ENCODE measurements around the gene VSIG10. TPM values are rescaled to one million over a fixed set of nuclear protein-coding genes. Genes with fewer than 3 reads are reported as not detected.

Gene VSIG10
- total RNA-seq, 1 experiment from 2014 or later: 56.2 TPM

GRCh38 chr12:118120579-118121363 is 17.0 kb upstream of the VSIG10 start:
- Histone ChIP-seq H3K9me3 (ENCODE audit: control insufficient read depth, insufficient read depth, low read depth, low read length) (no peaks in the 10 kb centered on the region), H3K36me3 (ENCODE audit: control insufficient read depth, insufficient read depth, low read length) (no peaks in the 10 kb centered on the region), H3K27me3 (ENCODE audit: control insufficient read depth, insufficient read depth, low read length) (no peaks in the 10 kb centered on the region), H3K27ac (ENCODE audit: low read length) (peak overlapping the region; percentile 50; the same call in 1 of the 2 replicates), H3K4me1 (ENCODE audit: control insufficient read depth, insufficient read depth, low read length) (no peaks in the 10 kb centered on the region; the same call in 1 of the 2 replicates), H3K4me3 (ENCODE audit: low read depth in 2 of 2, low read length in 2 of 2) (no peak overlapping the region)
- TF ChIP-seq CTCF (IDR thresholded peaks at IDR 0.05) (peak; percentile 90), POLR2AphosphoS5 (IDR thresholded peaks at IDR 0.05; ENCODE audit: low read depth, low read length) (no peak)
- DNase-seq (ENCODE audit: low read depth, low spot score) (no peak), ATAC-seq (peak; percentile 90)
- ChIA-PET CTCF (interaction anchor here (0.6 to 1.8 kb wide), 5 partner anchors 44 to 376 kb away, joined by 3 to 11 read pairs (median 3); partner anchors contain the start of gene SUDS3), POLR2A (interaction anchor here (0.5 kb wide), 1 partner anchor 59 kb away, joined by 3 read pairs; no protein-coding TSS in a partner anchor)
- in situ Hi-C loops (cut with HindIII; ENCODE audit: low pct_unique_long_range_greater_than_20kb, low sequenced_read_pairs): no loop called here
- no TSS peak for BruUV-seq (replicated peaks)
- intact Hi-C loops (cut with micrococcal nuclease; ENCODE audit: unreplicated experiment): loop anchor here (1.0 kb wide), 1 partner anchor 256 kb away; the partner anchor contains the start of gene SUDS3

GRCh38 chr12:118119449-118119879 is 15.7 kb upstream of the VSIG10 start:
- intact Hi-C loops (cut with micrococcal nuclease; ENCODE audit: unreplicated experiment) (no loop called here), in situ Hi-C loops (cut with HindIII; ENCODE audit: low pct_unique_long_range_greater_than_20kb, low sequenced_read_pairs) (no loop called here)
- H3K4me3 ChIP-seq (ENCODE audit: low read depth in 2 of 2, low read length in 2 of 2): no peak overlapping the region
- no peak for TF ChIP-seq POLR2AphosphoS5 (IDR thresholded peaks at IDR 0.05; ENCODE audit: low read depth, low read length)
- H3K9me3 ChIP-seq (ENCODE audit: control insufficient read depth, insufficient read depth, low read depth, low read length): no peaks in the 10 kb centered on the region
- H3K36me3 ChIP-seq (ENCODE audit: control insufficient read depth, insufficient read depth, low read length): no peaks in the 10 kb centered on the region
- no peaks in the 10 kb centered on the region; the same call in 1 of the 2 replicates for H3K4me1 ChIP-seq (ENCODE audit: control insufficient read depth, insufficient read depth, low read length)
- ATAC-seq (no peak), DNase-seq (ENCODE audit: low read depth, low spot score) (no peak)
- no peak overlapping the region for H3K27ac ChIP-seq (ENCODE audit: low read length)
- ChIA-PET POLR2A (no interaction called here), CTCF (no interaction called here)
- no TSS peak for BruUV-seq (replicated peaks)
- H3K27me3 ChIP-seq (ENCODE audit: control insufficient read depth, insufficient read depth, low read length): no peaks in the 10 kb centered on the region

- POLR2A ChIA-PET: no interaction called here
- DNase-seq (ENCODE audit: low read depth, low spot score) (no peak), ATAC-seq (no peak)
- TF ChIP-seq SIN3A (IDR thresholded peaks at IDR 0.05; ENCODE audit: borderline replicate concordance, insufficient read depth, low read depth, low read length) (no peak), REST (IDR thresholded peaks at IDR 0.05; ENCODE audit: insufficient read depth in 1 of 2, low read depth in 2 of 2, low read length in 1 of 2) (peak; percentile 24 to 64; a peak in 2 of 4 replicates), CTCF (IDR thresholded peaks at IDR 0.05) (no peak)
- H3K4me1 ChIP-seq (ENCODE audit: control insufficient read depth, insufficient read depth, low read length): no peaks in the 10 kb centered on the region
- H3K27me3 ChIP-seq (ENCODE audit: control insufficient read depth, insufficient read depth, low read length): no peaks in the 10 kb centered on the region
- no peak overlapping the region for H3K27ac ChIP-seq (ENCODE audit: low read length)
- no peak overlapping the region for H3K4me3 ChIP-seq (ENCODE audit: low read depth in 2 of 2, low read length in 2 of 2)
- intact Hi-C loops (cut with micrococcal nuclease; ENCODE audit: unreplicated experiment): no loop called here
- H3K9me3 ChIP-seq (ENCODE audit: control insufficient read depth, insufficient read depth, low read depth, low read length): no peaks in the 10 kb centered on the region
- no TSS peak for BruUV-seq (replicated peaks)
- H3K36me3 ChIP-seq (ENCODE audit: control insufficient read depth, insufficient read depth, low read length): no peaks in the 10 kb centered on the region
- in situ Hi-C loops (cut with HindIII; ENCODE audit: low pct_unique_long_range_greater_than_20kb, low sequenced_read_pairs): no loop called here
- CTCF ChIA-PET: no interaction called here
Measured at GRCh38 chr12:118109088-118109487, 5.3 kb upstream of the VSIG10 start.

Measured in Panc1 (cell line).